Tibial nerve (tissue), 4 donors: ENCODE data around the gene DUS1L. TPM values are rescaled to one million over a fixed set of nuclear protein-coding genes. Genes with fewer than 3 reads are reported as not detected.

Experiments
- DNase-seq, 2 donors: peaks; one replicate each; pipeline ENCODE4 v3.0.0-alpha.2; 2019; ENCODE audit warnings: low spot score in 2 of 2
- H3K27ac ChIP-seq, 4 donors: fragments of 200-600 bp; sonication (generic) in 3 of 4; one replicate each; pipeline ENCODE4 v1.5.1; 2017 to 2019; ENCODE audit warnings: mild to moderate bottlenecking in 1 of 4
- H3K27me3 ChIP-seq, 2 donors: fragments of 200-600 bp; sonication (generic) in 1 of 2; one replicate each; pipeline versions ENCODE4 v1.5.1 to v1.6.0; 2017 to 2019
- H3K36me3 ChIP-seq, 3 donors: fragments of 200-600 bp; sonication (generic); one replicate each; pipeline ENCODE4 v1.5.1; 2018 to 2019
- H3K4me1 ChIP-seq, 4 donors: fragments of 200-600 bp; sonication (generic) in 3 of 4; one replicate each; pipeline ENCODE4 v1.5.1; 2017 to 2019
- H3K4me3 ChIP-seq, 4 donors: fragments of 200-600 bp; sonication (generic) in 3 of 4; one replicate each; pipeline ENCODE4 v1.5.1; 2017 to 2019; ENCODE audit warnings: mild to moderate bottlenecking in 1 of 4, moderate library complexity in 1 of 4
- H3K9me3 ChIP-seq, 4 donors: fragments of 200-600 bp; sonication (generic) in 3 of 4; one replicate each; pipeline ENCODE4 v1.5.1; 2017 to 2019
- CTCF ChIP-seq, 5 experiments: fragments of 200-600 bp in 3 of 5; fragments of 450-650 bp in 2 of 5; sonication (generic) in 3 of 5; IDR thresholded peaks; one replicate each; pipeline ENCODE4 v1.5.1; 2016 to 2019; ENCODE audit warnings: antibody characterized with exemption in 5 of 5, mild to moderate bottlenecking in 3 of 5, moderate library complexity in 2 of 5
- EP300 ChIP-seq, 2 donors: sonication (generic); formaldehyde crosslinking; IDR thresholded peaks; one replicate each; pipeline ENCODE4 v1.6.1; 2017; ENCODE audit warnings: antibody characterized with exemption in 2 of 2, mild to moderate bottlenecking in 1 of 2
- POLR2A ChIP-seq, 2 donors: fragments of 450-650 bp; IDR thresholded peaks; one replicate each; pipeline ENCODE4 v1.6.1; 2017; ENCODE audit warnings: antibody characterized with exemption in 2 of 2, mild to moderate bottlenecking in 2 of 2, moderate library complexity in 2 of 2
- WGBS, 2 donors: methylation state at CpG; one replicate each; pipeline ENCODE4 v1.1.5; 2018; 5-methylcytosine and 5-hydroxymethylcytosine counted together
- total RNA-seq, 4 donors: library from RNA; depleted of rRNA; stranded (reverse); fragments of >200 nt; gene quantifications; one replicate each; pipeline ENCODE4 v1.1.0, GENCODE V29; 2016

DUS1L gene
- total RNA-seq, 4 donors from 2014 or later, result 85.2 to 179 (median 106) TPM

- 89 to 95% methylated on average over 6 to 13 of the region's 14 CpGs for WGBS, 2 donors
- no peak overlapping the region for H3K27ac ChIP-seq
- H3K4me3 ChIP-seq, result no peak overlapping the region
- H3K4me1 ChIP-seq, result peaks cover 0 to 21% (median 11%) of the 10 kb centered on the region in 4 donors
- H3K27me3 ChIP-seq, result no peaks in the 10 kb centered on the region
- no peaks in the 10 kb centered on the region for H3K9me3 ChIP-seq
- TF ChIP-seq POLR2A (IDR thresholded peaks at IDR 0.05) (no peak), CTCF (IDR thresholded peaks at IDR 0.05) (no peak), EP300 (IDR thresholded peaks at IDR 0.05) (no peak)
- peaks cover 0 to 86% (median 29%) of the 10 kb centered on the region in 3 donors for H3K36me3 ChIP-seq
- no peak for DNase-seq
Measured at GRCh38 chr17:82060614-82061013, 5.0 kb downstream of the DUS1L start.

GRCh38 chr17:82060001-82060380, 5.6 kb downstream of the DUS1L start:
- no peak for DNase-seq
- Histone ChIP-seq H3K9me3 (no peaks in the 10 kb centered on the region), H3K36me3 (peaks cover 0 to 93% (median 35%) of the 10 kb centered on the region in 3 donors), H3K4me1 (peaks cover 0 to 24% (median 10%) of the 10 kb centered on the region in 4 donors), H3K27ac (no peak overlapping the region), H3K27me3 (no peaks in the 10 kb centered on the region), H3K4me3 (no peak overlapping the region)
- TF ChIP-seq POLR2A (IDR thresholded peaks at IDR 0.05) (no peak), EP300 (IDR thresholded peaks at IDR 0.05) (no peak), CTCF (IDR thresholded peaks at IDR 0.05) (no peak)
- WGBS, 2 donors, result 76% methylated on average over 15 to 16 of the region's 16 CpGs

- Histone ChIP-seq H3K27ac (no peak overlapping the region), H3K4me1 (peaks cover 0 to 18% (median 5%) of the 10 kb centered on the region in 4 donors), H3K27me3 (no peaks in the 10 kb centered on the region), H3K9me3 (no peaks in the 10 kb centered on the region), H3K36me3 (peaks cover 0 to 98% (median 40%) of the 10 kb centered on the region in 3 donors), H3K4me3 (no peak overlapping the region)
- 70 to 77% methylated on average over 11 to 12 of the region's 19 CpGs for WGBS, 2 donors
- DNase-seq, result no peak
- TF ChIP-seq CTCF (IDR thresholded peaks at IDR 0.05) (no peak), EP300 (IDR thresholded peaks at IDR 0.05) (no peak), POLR2A (IDR thresholded peaks at IDR 0.05) (no peak)
Measured at GRCh38 chr17:82059272-82060000, 6.2 kb downstream of the DUS1L start.

- peaks cover 0 to 100% (median 42%) of the 10 kb centered on the region in 3 donors for H3K36me3 ChIP-seq
- 59 to 70% methylated on average over 7 to 10 of the region's 10 CpGs for WGBS, 2 donors
- peaks cover 0 to 18% (median under 1%) of the 10 kb centered on the region in 4 donors for H3K4me1 ChIP-seq
- H3K27me3 ChIP-seq, result no peaks in the 10 kb centered on the region
- no peak overlapping the region for H3K27ac ChIP-seq
- H3K4me3 ChIP-seq, result no peak overlapping the region
- H3K9me3 ChIP-seq, result no peaks in the 10 kb centered on the region
- TF ChIP-seq CTCF (IDR thresholded peaks at IDR 0.05) (no peak), POLR2A (IDR thresholded peaks at IDR 0.05) (no peak), EP300 (IDR thresholded peaks at IDR 0.05) (no peak)
- no peak for DNase-seq
Measured at GRCh38 chr17:82058855-82059249, 6.8 kb downstream of the DUS1L start.

- Histone ChIP-seq H3K4me3 (no peak overlapping the region), H3K27me3 (no peaks in the 10 kb centered on the region), H3K36me3 (peaks cover 0 to 100% (median 42%) of the 10 kb centered on the region in 3 donors), H3K4me1 (peaks cover 0 to 18% (median 3%) of the 10 kb centered on the region in 4 donors), H3K27ac (no peak overlapping the region), H3K9me3 (no peaks in the 10 kb centered on the region)
- TF ChIP-seq CTCF (IDR thresholded peaks at IDR 0.05), result no peak
- TF ChIP-seq POLR2A (IDR thresholded peaks at IDR 0.05), result no peak
- no peak for TF ChIP-seq EP300 (IDR thresholded peaks at IDR 0.05)
- DNase-seq, result no peak
- 79 to 88% methylated on average over 14 to 16 of the region's 17 CpGs for WGBS, 2 donors
Measured at GRCh38 chr17:82058230-82058854, 7.3 kb downstream of the DUS1L start.
